GM06990 (cell line): Measurements from ENCODE around the gene UBR4.

ENCODE experiments used
- DNase-seq: peaks from one replicate; pipeline ENCODE4 v3.0.0-alpha.2; 2011; ENCODE audit not compliant: insufficient read length; ENCODE audit errors: extremely low read depth
- H3K27me3 ChIP-seq: replicated peaks from 2 replicates; pipeline ENCODE4 v1.6.0; 2011; ENCODE audit warnings: low read length; ENCODE audit not compliant: control insufficient read depth, insufficient read depth
- H3K36me3 ChIP-seq: 2 replicates; pipeline ENCODE4 v1.5.1; 2011; ENCODE audit warnings: low read length; ENCODE audit not compliant: control insufficient read depth, insufficient read depth
- H3K4me3 ChIP-seq: replicated peaks from 2 replicates; pipeline ENCODE4 v1.5.1; 2011; ENCODE audit warnings: low read depth, mild to moderate bottlenecking, control low read depth, low read length
- TF ChIP-seq, protein P1 (sequence below): IDR thresholded peaks from 2 replicates; pipeline ENCODE4 v1.5.1; 2011; ENCODE audit warnings: low read length, control low read depth, mild to moderate bottlenecking, inconsistent platforms; ENCODE audit not compliant: insufficient read depth, poor library complexity, severe bottlenecking

Gene UBR4

DNA sequence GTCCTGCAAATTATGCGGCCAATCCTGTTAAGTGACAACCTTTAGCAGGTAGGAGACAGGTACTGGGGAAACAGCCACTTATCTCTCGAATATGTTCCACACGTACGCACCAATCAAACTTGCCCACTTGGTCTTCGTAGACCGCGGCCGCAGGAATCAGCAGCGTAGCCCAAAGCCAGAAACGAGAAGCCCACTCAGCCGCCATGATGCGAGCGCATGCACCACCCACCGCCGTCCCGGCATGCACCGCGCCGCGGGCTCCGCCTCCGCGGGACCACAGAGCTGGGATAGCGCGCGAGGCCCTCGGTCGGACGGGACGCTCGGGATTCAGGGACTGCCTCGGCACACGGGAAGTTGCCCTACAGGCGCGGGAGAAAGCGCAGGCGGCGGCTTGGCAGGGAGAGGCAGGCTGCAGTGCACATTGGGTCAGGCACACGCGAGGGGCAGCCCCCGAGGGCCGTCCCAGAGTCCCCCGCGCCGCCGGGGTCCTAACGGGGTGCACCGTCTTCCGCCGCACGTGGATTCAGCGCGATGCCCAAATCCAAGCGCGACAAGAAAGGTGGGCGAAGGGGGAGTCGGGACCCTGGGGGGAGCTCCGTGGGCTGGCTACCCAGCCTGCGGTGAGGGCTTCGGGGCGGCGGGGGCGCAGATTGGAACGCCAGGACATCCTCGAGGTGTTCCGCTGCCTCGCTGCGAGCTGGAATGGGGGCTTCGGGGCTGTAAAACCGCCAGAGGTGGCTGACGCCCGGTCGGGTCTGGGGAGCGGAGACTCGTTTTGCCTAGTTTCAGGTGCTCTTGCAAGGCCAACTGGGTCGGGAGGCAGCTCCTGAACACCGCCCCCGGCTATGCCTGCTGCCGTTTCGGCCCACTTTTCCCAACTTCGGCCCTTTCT, 41.5 kb upstream of the UBR4 start, which contains the start of the genes EMC1 and MRTO4:
Gene EMC1, minus strand, starts transcription at position 220 of the 892 bp plus-strand sequence. Its CDS starts 15 bp downstream, at position 205.
Gene MRTO4, plus strand, starts transcription at position 501 of the 892 bp plus-strand sequence. Its CDS starts 31 bp downstream, at position 532.
- TF ChIP-seq, protein P1, sequence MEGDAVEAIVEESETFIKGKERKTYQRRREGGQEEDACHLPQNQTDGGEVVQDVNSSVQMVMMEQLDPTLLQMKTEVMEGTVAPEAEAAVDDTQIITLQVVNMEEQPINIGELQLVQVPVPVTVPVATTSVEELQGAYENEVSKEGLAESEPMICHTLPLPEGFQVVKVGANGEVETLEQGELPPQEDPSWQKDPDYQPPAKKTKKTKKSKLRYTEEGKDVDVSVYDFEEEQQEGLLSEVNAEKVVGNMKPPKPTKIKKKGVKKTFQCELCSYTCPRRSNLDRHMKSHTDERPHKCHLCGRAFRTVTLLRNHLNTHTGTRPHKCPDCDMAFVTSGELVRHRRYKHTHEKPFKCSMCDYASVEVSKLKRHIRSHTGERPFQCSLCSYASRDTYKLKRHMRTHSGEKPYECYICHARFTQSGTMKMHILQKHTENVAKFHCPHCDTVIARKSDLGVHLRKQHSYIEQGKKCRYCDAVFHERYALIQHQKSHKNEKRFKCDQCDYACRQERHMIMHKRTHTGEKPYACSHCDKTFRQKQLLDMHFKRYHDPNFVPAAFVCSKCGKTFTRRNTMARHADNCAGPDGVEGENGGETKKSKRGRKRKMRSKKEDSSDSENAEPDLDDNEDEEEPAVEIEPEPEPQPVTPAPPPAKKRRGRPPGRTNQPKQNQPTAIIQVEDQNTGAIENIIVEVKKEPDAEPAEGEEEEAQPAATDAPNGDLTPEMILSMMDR = no peak
- H3K36me3 ChIP-seq = peaks cover 13% of the 10 kb centered on the region
- H3K4me3 ChIP-seq = peak within 1 kb of the TSS; percentile 98
- no peaks in the 10 kb centered on the region for H3K27me3 ChIP-seq
- DNase-seq = peak; percentile 95

DNA sequence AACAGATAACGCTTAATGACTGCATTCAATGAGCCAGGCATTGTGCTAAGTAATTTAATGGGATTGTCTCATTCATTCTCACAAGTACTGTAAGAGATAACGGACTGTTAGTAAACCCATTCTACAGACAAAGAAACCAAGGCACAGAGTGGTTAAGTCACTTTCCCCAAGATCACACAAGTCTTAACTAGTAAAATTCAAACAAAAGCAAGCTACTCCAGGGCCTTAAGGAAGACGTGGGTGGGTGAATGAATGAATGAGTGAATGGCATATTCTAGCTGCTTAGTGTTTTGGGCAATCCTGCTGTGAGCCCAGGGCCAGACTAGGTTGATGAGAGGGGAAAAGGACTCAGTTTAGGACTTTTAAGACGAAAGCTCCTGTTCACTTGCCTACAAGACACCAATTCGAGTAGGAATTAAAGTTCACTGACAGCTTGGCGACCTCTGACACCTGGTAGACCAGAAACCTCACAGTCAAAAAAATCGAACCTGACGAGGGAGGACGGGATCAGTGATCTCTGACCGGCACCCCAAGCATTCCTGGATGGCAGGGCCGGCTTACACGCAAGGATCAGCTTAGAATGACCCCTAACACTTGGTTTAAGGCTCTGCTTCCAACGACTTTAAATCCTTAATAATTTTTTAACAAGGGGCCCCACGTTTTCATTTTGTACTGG, 40.7 kb upstream of the UBR4 start:
- peak overlapping the region; percentile 98 for H3K4me3 ChIP-seq
- TF ChIP-seq, protein P1 = no peak
- DNase-seq = no peak
- H3K27me3 ChIP-seq = no peaks in the 10 kb centered on the region
- peaks cover 8% of the 10 kb centered on the region for H3K36me3 ChIP-seq

DNA sequence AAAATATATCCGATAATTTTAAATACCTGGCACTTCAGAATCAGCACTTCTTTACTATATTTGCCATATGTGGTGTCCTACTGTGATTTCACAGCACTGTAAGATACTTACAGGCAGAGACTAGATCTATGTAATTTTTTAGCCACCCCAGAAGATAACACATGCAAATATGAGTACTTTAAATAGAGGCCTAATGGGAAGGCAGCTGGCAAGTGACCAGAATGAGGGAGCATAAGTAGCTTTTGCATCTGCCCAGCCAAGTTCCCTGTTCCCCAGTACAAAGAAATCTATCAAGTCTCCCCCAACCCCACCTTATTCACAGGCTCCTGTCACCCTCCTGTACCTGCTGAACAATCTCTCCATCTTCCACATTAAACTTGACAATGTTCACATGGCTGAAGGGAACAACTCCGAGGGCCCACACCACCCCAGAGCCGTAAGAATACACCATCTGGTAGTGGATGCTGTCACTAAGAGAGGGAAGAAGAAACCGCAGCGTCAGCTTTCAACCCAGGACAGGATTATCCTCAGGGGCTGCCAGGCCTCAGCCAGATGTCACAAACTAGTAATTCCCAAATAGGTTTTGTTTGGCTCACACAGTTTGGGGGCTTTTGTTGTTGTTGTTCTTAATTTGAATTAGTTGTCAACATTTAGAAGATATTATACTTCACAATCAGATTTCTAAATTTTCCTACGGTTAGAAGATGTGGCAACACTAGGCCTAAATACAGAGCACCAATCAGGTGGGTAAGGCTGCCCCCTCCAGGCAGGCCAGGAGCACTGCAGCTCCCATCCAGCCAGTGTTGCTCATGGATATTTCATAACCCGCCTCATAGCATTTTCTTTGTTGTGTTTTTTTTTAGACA, 30.8 kb upstream of the UBR4 start:
- peaks cover 37% of the 10 kb centered on the region for H3K36me3 ChIP-seq

DNA sequence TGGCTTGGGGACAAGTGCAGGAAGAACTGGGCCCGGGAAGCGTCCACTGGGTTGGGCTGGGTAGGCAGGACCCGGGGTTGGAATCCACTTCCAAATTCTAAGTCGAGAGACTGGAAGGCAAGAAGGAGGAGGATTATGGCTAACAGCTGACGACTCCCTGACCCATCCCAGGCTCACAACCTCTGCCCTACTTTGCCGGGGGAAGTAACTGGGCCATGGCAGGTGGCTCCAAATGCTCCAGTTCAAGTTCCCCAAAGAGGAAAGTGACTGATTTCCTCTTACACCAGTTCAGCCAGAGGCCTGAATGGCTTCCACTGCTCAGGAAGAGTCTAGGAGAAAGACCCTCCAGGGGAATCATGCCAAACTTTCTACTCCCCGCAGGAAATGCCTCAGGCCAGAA, 29.8 kb upstream of the UBR4 start:
- Histone ChIP-seq H3K27me3 (no peaks in the 10 kb centered on the region), H3K36me3 (peaks cover 37% of the 10 kb centered on the region), H3K4me3 (no peak overlapping the region)
- TF ChIP-seq, protein P1 = no peak
- DNase-seq = no peak

More for the DNA sequence above, 30.8 kb upstream of the UBR4 start:
- Histone ChIP-seq H3K4me3 (no peak overlapping the region), H3K27me3 (no peaks in the 10 kb centered on the region)
- no peak for DNase-seq
- TF ChIP-seq, protein P1 = peak; percentile 94

DNA sequence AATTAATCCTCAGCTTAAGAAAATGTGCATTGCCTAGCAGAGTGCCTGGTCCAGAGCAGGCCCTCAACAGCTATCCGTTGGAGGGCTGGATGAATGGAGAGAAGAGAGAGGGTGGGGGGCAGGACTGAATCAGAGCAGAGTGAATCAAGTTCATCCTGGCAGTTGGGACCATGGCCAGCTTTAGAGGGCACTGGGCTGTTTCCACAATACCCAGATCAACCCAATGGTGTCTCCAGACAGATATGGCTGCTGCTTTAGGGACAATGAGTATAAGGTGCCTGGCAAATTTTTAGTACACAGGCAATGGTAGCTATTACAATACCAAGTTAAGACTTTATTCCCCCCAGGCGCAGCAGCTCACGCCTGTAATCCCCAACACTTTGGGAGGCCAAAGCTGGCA, 24.2 kb upstream of the UBR4 start:
- TF ChIP-seq, protein P1 = no peak
- DNase-seq = no peak
- peaks cover 33% of the 10 kb centered on the region for H3K36me3 ChIP-seq

More for the DNA sequence above, 24.2 kb upstream of the UBR4 start:
- H3K27me3 ChIP-seq = no peaks in the 10 kb centered on the region
- H3K4me3 ChIP-seq = no peak overlapping the region
